Measurements from ENCODE around the gene TOP1. TPM values are rescaled to one million over a fixed set of nuclear protein-coding genes. Genes with fewer than 3 reads are reported as not detected.

The TOP1 gene
- total RNA-seq, 2 experiments from 2014 or later, result 91.7 to 92.6 TPM

DNA sequence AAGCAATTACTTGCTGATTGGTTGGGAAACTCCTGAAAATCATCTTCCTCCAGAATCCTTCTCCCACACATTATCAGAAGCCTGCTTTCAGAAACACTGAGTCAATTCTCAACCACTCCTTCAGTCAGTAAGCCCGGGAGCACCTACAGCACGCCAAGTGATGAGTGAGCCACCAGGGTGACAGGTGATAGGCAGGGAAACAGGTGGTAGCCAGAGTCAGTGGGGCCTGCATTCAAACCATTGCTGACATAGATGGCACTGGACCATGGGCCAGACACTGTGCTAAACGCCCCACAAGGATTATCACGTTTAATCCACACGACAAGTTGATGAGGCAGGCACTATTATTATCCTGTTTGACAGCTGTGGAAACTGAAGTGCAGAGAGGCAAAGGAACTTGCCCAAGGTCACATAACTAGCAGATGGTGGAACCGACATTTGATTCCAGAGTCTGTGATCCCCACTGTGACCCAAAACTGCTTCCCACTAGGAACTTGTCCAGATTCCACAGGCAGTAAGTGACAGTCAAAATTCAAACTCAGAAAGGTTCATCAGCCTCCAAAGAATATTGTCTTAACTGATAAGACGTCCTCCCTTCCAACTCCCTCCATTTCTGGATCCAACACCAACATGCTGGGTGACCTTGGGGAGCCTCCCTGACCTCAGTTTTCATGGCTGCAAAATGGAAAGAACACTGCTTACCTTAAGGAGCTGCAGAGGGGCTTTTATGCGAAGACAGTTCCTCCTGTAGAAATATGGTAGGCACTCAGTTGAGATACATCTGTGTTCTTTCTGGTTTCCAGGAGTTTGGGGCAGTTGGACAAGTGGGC lies 23.9 kb upstream of the TOP1 start:
- Mint-ChIP-seq H3K27me3 (ENCODE audit: low read depth) (no peaks in the 10 kb centered on the region), H3K4me3 (no peak overlapping the region), H3K36me3 (ENCODE audit: low read depth) (no peaks in the 10 kb centered on the region), H3K4me1 (ENCODE audit: low read depth) (peaks cover 25% of the 10 kb centered on the region), H3K27ac (peak overlapping the region; percentile 90), H3K9me3 (no peaks in the 10 kb centered on the region)
- intact Hi-C loops (cut with micrococcal nuclease), result loop anchor here (5.0 kb wide), 1 partner anchor 153 kb away; no protein-coding TSS in a partner anchor
- DNase-seq, result peak; percentile 43
- CTCF ChIA-PET, result interaction anchor here (2.2 to 2.6 kb wide), 2 partner anchors 14 to 90 kb away, joined by 7 to 9 read pairs; no protein-coding TSS in a partner anchor

DNA sequence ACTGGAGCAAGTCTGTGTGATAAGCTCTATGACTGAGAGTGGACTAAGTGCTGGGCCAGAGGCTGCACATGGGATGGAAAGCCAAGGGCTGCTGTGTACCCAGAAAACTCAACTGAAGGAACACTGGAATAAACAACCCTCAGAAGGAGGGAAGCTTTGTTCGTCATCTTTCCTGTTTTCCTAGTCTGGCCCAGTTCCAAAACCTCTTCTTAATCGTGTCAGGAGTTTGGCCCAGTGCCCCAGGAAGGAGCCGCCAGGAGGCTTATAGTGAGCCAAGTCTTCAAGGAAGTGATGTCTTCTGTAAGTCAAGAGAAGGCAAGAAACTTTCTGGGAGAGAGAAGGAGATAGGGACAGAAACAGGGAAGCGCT lies 23.3 kb upstream of the TOP1 start:
- no peak for DNase-seq
- intact Hi-C loops (cut with micrococcal nuclease), result no loop called here
- no peaks in the 10 kb centered on the region for H3K9me3 Mint-ChIP-seq
- CTCF ChIA-PET, result interaction anchor here (2.2 to 2.6 kb wide), 2 partner anchors 14 to 89 kb away, joined by 7 to 9 read pairs; no protein-coding TSS in a partner anchor
- H3K4me3 Mint-ChIP-seq, result no peak overlapping the region
- no peaks in the 10 kb centered on the region for H3K27me3 Mint-ChIP-seq (ENCODE audit: low read depth)
- H3K27ac Mint-ChIP-seq, result no peak overlapping the region
- peaks cover 25% of the 10 kb centered on the region for H3K4me1 Mint-ChIP-seq (ENCODE audit: low read depth)
- no peaks in the 10 kb centered on the region for H3K36me3 Mint-ChIP-seq (ENCODE audit: low read depth)

DNA sequence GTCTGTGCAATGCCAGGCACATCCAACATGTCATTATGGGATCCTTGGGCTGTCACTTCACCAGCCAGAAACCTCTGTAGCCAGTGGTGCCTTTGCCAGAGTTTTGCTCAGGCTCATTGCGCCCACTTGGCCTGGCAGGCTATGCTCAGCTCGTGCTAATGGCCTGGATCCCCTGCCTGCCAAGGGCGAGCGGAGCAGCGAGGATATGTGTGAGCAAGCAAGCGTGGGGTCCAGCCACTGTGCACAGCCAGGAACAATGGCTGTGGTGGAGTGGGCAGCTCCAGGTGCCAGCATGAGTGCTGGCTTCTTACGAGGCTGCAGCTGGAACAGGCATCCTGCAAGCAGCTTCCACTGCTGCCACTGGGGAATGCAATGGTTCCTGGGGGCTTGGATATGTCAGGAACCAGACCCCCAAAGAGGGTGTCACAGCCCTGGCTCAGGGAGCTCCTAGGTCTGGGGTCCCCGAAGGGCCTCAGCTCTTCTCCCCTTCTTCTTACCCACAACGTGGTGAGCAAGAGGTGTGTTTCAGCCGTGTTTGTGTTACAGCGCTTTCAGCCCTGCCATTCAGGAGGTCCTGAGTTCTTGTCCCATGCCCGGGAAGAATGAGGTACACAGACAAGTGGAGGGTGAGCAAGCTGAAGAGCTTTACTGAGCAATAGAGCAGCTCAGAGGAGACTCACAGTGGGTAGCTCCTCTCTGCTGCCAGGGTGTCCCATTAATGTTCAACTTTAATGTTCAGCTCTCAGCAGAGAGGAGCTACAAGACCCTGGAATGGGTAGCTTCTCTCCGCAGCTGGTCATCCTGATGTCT lies 22.3 kb upstream of the TOP1 start:
- intact Hi-C loops (cut with micrococcal nuclease), result no loop called here
- no peak overlapping the region for H3K27ac Mint-ChIP-seq

DNA sequence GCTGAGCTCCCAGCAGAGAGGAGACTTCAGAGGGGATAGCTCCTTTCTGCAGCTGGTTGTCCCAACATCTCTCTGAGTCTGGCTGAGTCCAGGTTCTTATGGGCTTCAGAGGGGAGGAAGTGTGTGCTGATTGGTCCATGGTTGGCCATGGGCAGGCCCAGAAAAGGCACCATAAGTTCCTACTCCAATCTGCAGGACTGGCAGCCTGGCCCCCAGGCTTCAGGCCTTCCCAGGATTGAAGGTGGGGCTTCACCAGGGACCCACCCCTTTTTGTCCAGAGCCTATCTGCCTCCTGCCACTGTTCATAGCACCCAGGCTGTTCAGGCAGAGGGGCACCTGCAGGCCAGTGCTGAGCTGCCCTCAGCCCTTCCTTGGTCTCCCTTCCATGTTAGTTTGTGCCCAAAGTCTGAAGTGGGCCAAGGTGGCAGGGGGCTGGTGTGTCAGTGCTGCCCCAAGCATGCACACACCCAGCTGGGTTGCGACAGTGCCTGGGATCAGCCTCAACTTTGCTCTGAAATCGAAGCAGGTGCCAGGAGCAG lies 21.6 kb upstream of the TOP1 start:
- Mint-ChIP-seq H3K4me1 (ENCODE audit: low read depth) (peaks cover 31% of the 10 kb centered on the region), H3K9me3 (no peaks in the 10 kb centered on the region), H3K4me3 (no peak overlapping the region), H3K27me3 (ENCODE audit: low read depth) (no peaks in the 10 kb centered on the region), H3K27ac (no peak overlapping the region), H3K36me3 (ENCODE audit: low read depth) (no peaks in the 10 kb centered on the region)
- CTCF ChIA-PET, result interaction anchor here (0.6 to 2.6 kb wide), 7 partner anchors 11 to 88 kb away, joined by 3 to 9 read pairs (median 4); no protein-coding TSS in a partner anchor
- intact Hi-C loops (cut with micrococcal nuclease), result no loop called here
- DNase-seq, result no peak

More for the DNA sequence above, 22.3 kb upstream of the TOP1 start:
- no peaks in the 10 kb centered on the region for H3K9me3 Mint-ChIP-seq
- no peak overlapping the region for H3K4me3 Mint-ChIP-seq
- H3K27me3 Mint-ChIP-seq (ENCODE audit: low read depth), result no peaks in the 10 kb centered on the region
- peaks cover 25% of the 10 kb centered on the region for H3K4me1 Mint-ChIP-seq (ENCODE audit: low read depth)
- CTCF ChIA-PET, result interaction anchor here (0.6 to 2.6 kb wide), 7 partner anchors 12 to 88 kb away, joined by 3 to 9 read pairs (median 4); no protein-coding TSS in a partner anchor
- no peak for DNase-seq
- no peaks in the 10 kb centered on the region for H3K36me3 Mint-ChIP-seq (ENCODE audit: low read depth)

- no peak overlapping the region for H3K4me3 Mint-ChIP-seq
- no peak for DNase-seq
- intact Hi-C loops (cut with micrococcal nuclease), result no loop called here
Measured at GRCh38 chr20:41007481-41007880, 21.1 kb upstream of the TOP1 start.

DNA sequence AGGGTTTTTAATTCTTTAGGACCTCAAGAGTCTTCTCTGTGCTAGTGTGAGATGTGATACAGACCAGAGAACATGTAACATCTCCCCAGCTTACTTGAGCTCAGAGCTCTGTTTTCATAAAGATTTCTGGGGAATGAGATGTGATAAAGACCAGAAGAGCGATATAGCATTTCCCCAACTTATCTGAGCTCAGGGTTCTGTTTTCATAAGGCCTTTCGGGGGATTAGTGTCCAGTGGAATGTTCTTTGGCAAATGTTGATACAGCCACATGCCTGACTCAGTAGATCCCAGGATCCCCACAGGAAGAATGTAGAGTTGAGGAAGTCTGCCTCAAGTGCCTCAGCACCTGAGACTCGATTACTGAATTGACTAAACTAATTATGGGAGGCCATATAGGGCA lies 18.7 kb upstream of the TOP1 start:
- no peak overlapping the region for H3K27ac Mint-ChIP-seq
- CTCF ChIA-PET, result interaction anchor here (0.6 to 2.6 kb wide), 3 partner anchors 19 to 581 kb away, joined by 3 to 8 read pairs (median 3); no protein-coding TSS in a partner anchor
- H3K4me3 Mint-ChIP-seq, result no peak overlapping the region
- no peaks in the 10 kb centered on the region for H3K36me3 Mint-ChIP-seq (ENCODE audit: low read depth)
- DNase-seq, result no peak
- intact Hi-C loops (cut with micrococcal nuclease), result no loop called here
- H3K9me3 Mint-ChIP-seq, result no peaks in the 10 kb centered on the region
- H3K27me3 Mint-ChIP-seq (ENCODE audit: low read depth), result no peaks in the 10 kb centered on the region
- peaks cover 25% of the 10 kb centered on the region for H3K4me1 Mint-ChIP-seq (ENCODE audit: low read depth)

More at GRCh38 chr20:41007481-41007880, 21.1 kb upstream of the TOP1 start:
- Mint-ChIP-seq H3K27me3 (ENCODE audit: low read depth) (no peaks in the 10 kb centered on the region), H3K36me3 (ENCODE audit: low read depth) (no peaks in the 10 kb centered on the region), H3K27ac (no peak overlapping the region), H3K4me1 (ENCODE audit: low read depth) (peaks cover 35% of the 10 kb centered on the region), H3K9me3 (no peaks in the 10 kb centered on the region)
- CTCF ChIA-PET, result interaction anchor here (1.3 to 1.8 kb wide), 2 partner anchors 11 to 17 kb away, joined by 4 to 5 read pairs; no protein-coding TSS in a partner anchor

DNA sequence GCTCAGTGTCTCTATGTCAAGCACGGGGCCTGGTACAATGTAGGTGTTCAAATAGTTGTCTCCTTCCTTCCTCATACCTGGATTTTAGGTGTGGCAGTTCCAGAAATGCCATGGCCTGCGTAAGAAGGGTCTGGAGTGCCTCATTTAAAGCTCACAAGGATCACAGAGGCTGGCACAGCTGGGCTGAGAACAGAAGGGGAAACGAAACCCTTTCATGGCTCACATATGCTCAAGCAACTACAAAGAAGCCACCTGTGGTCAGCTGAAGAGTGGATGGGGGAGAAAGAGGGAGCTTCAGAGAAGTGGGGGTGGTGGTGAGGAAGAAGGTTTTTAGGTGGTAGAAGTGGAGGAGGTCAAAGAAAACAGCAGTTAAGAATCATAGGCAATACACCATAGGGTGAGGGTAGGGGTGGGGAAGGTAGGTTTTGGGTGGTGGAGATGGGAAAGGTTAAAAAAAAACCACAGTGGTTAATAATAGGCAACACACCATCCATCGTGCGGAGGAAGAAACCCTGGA lies 17.0 kb upstream of the TOP1 start:
- H3K36me3 Mint-ChIP-seq (ENCODE audit: low read depth), result no peaks in the 10 kb centered on the region
- no peak overlapping the region for H3K27ac Mint-ChIP-seq
- peaks cover 25% of the 10 kb centered on the region for H3K4me1 Mint-ChIP-seq (ENCODE audit: low read depth)
- H3K27me3 Mint-ChIP-seq (ENCODE audit: low read depth), result no peaks in the 10 kb centered on the region
- no peak for DNase-seq
- CTCF ChIA-PET, result interaction anchor here (2.6 kb wide), 1 partner anchor 21 kb away, joined by 8 read pairs; no protein-coding TSS in a partner anchor
- no peaks in the 10 kb centered on the region for H3K9me3 Mint-ChIP-seq
- intact Hi-C loops (cut with micrococcal nuclease), result no loop called here
- H3K4me3 Mint-ChIP-seq, result no peak overlapping the region

- Mint-ChIP-seq H3K36me3 (ENCODE audit: low read depth) (no peaks in the 10 kb centered on the region), H3K4me3 (no peak overlapping the region), H3K4me1 (ENCODE audit: low read depth) (peaks cover 15% of the 10 kb centered on the region), H3K9me3 (no peaks in the 10 kb centered on the region), H3K27ac (no peak overlapping the region), H3K27me3 (ENCODE audit: low read depth) (no peaks in the 10 kb centered on the region)
- no peak for DNase-seq
- intact Hi-C loops (cut with micrococcal nuclease), result no loop called here
- CTCF ChIA-PET, result interaction anchor here (1.2 kb wide), 1 partner anchor 24 kb away, joined by 4 read pairs; no protein-coding TSS in a partner anchor
Measured at GRCh38 chr20:41014561-41015088, 14.0 kb upstream of the TOP1 start.

DNA sequence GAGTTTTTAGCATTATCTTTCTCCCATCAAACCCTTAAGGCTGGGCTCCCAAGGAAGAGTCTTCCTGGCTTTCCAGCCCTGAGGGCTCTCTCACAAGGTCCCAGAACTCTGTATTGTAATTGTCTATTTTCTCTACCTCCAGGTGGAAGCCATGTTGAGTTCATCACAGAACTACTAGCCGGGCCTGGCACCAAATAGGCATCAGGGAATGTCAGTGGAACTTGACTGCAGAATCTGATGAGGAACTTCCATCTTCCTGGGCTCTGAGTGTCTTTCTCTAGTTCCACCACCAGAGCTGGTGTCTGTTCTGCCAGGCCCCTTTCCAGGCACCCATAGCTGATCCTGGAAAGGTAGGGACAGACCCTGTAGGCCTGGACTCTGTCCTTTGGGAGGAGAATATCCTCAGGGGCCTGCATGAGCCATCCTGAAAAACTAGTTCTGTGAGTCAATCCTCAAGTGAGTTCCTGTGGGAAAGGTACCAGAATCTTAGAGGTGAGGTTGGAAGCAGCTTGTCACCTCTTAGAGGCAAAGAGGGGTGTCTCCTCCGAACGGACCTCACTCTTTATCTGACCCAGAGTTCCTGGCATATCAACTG lies 11.1 kb upstream of the TOP1 start:
- Mint-ChIP-seq H3K9me3 (no peaks in the 10 kb centered on the region), H3K36me3 (ENCODE audit: low read depth) (no peaks in the 10 kb centered on the region), H3K4me1 (ENCODE audit: low read depth) (peaks cover 4% of the 10 kb centered on the region), H3K27ac (no peak overlapping the region), H3K27me3 (ENCODE audit: low read depth) (no peaks in the 10 kb centered on the region), H3K4me3 (no peak overlapping the region)
- CTCF ChIA-PET, result interaction anchor here (1.0 to 1.9 kb wide), 3 partner anchors 10 to 117 kb away, joined by 3 to 7 read pairs (median 5); no protein-coding TSS in a partner anchor
- intact Hi-C loops (cut with micrococcal nuclease), result no loop called here
- no peak for DNase-seq

- no peak overlapping the region for H3K4me3 Mint-ChIP-seq
- intact Hi-C loops (cut with micrococcal nuclease), result no loop called here
- CTCF ChIA-PET, result interaction anchor here (1.0 to 1.9 kb wide), 3 partner anchors 11 to 116 kb away, joined by 3 to 7 read pairs (median 5); no protein-coding TSS in a partner anchor
Measured at GRCh38 chr20:41018153-41018552, 10.5 kb upstream of the TOP1 start.

DNA sequence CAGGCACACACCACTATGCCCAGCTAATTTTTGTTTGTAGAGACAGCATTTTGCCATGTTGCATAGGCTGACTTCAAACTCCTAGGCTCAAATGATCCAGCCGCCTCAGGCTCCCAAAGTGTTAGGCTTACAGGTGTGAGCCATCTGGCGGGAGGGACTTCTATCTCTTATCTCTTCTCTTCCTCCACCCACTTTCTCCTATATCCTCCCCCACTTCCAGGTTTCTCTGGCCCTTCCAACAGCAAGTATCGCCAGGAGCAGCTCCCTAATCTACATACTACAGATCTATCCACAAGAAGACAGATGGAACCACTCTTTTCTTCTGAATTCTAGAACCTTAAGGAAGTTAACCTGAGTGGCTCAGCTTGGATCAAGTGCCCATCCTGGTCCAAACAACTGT lies 5.1 kb upstream of the TOP1 start:
- peaks cover 7% of the 10 kb centered on the region for H3K4me1 Mint-ChIP-seq (ENCODE audit: low read depth)
- CTCF ChIA-PET, result no interaction called here
- no peaks in the 10 kb centered on the region for H3K9me3 Mint-ChIP-seq
- no peaks in the 10 kb centered on the region for H3K27me3 Mint-ChIP-seq (ENCODE audit: low read depth)
- no peak overlapping the region for H3K27ac Mint-ChIP-seq
- intact Hi-C loops (cut with micrococcal nuclease), result no loop called here
- no peak overlapping the region for H3K4me3 Mint-ChIP-seq
- no peaks in the 10 kb centered on the region for H3K36me3 Mint-ChIP-seq (ENCODE audit: low read depth)
- DNase-seq, result no peak

More at GRCh38 chr20:41018153-41018552, 10.5 kb upstream of the TOP1 start:
- H3K4me1 Mint-ChIP-seq (ENCODE audit: low read depth), result no peaks in the 10 kb centered on the region
- no peak for DNase-seq
- H3K27ac Mint-ChIP-seq, result no peak overlapping the region
- no peaks in the 10 kb centered on the region for H3K9me3 Mint-ChIP-seq
- no peaks in the 10 kb centered on the region for H3K27me3 Mint-ChIP-seq (ENCODE audit: low read depth)
- H3K36me3 Mint-ChIP-seq (ENCODE audit: low read depth), result no peaks in the 10 kb centered on the region

Measured in activated naive CD4-positive, alpha-beta T cell treated with anti-CD3 and anti-CD28 coated beads for 36 hours (primary cell).